Measurements from ENCODE around the gene FAM114A2.

Gene FAM114A2

GRCh38 chr5:153979028-153979783 is 59.5 kb downstream of the FAM114A2 start:
- Mint-ChIP-seq H3K27ac (no peak overlapping the region), H3K4me3 (no peak overlapping the region), H3K36me3 (no peaks in the 10 kb centered on the region), H3K4me1 (no peaks in the 10 kb centered on the region), H3K27me3 (no peaks in the 10 kb centered on the region), H3K9me3 (no peaks in the 10 kb centered on the region)

GRCh38 chr5:153974813-153975163 is 63.9 kb downstream of the FAM114A2 start:
- H3K36me3 Mint-ChIP-seq, result no peaks in the 10 kb centered on the region
- H3K9me3 Mint-ChIP-seq, result no peaks in the 10 kb centered on the region
- H3K27me3 Mint-ChIP-seq, result no peaks in the 10 kb centered on the region
- H3K4me1 Mint-ChIP-seq, result no peaks in the 10 kb centered on the region
- no peak overlapping the region for H3K27ac Mint-ChIP-seq
- H3K4me3 Mint-ChIP-seq, result no peak overlapping the region

GRCh38 chr5:153974131-153974812 is 64.4 kb downstream of the FAM114A2 start:
- Mint-ChIP-seq H3K27me3 (no peaks in the 10 kb centered on the region), H3K27ac (no peak overlapping the region), H3K36me3 (no peaks in the 10 kb centered on the region), H3K4me1 (no peaks in the 10 kb centered on the region), H3K4me3 (no peak overlapping the region), H3K9me3 (no peaks in the 10 kb centered on the region)

- Mint-ChIP-seq H3K4me3 (no peak overlapping the region), H3K27ac (no peak overlapping the region), H3K27me3 (no peaks in the 10 kb centered on the region), H3K4me1 (no peaks in the 10 kb centered on the region), H3K36me3 (no peaks in the 10 kb centered on the region), H3K9me3 (no peaks in the 10 kb centered on the region)
Measured at GRCh38 chr5:153972240-153972639, 66.5 kb downstream of the FAM114A2 start.

GRCh38 chr5:153970496-153970895 is 68.2 kb downstream of the FAM114A2 start:
- H3K4me3 Mint-ChIP-seq, result no peak overlapping the region
- H3K4me1 Mint-ChIP-seq, result no peaks in the 10 kb centered on the region
- no peaks in the 10 kb centered on the region for H3K9me3 Mint-ChIP-seq
- H3K36me3 Mint-ChIP-seq, result no peaks in the 10 kb centered on the region
- peaks cover 3% of the 10 kb centered on the region for H3K27me3 Mint-ChIP-seq
- no peak overlapping the region for H3K27ac Mint-ChIP-seq

- Mint-ChIP-seq H3K4me1 (no peaks in the 10 kb centered on the region), H3K36me3 (no peaks in the 10 kb centered on the region), H3K4me3 (no peak overlapping the region), H3K9me3 (no peaks in the 10 kb centered on the region), H3K27me3 (peaks cover 3% of the 10 kb centered on the region), H3K27ac (no peak overlapping the region)
Measured at GRCh38 chr5:153969563-153969895, 69.2 kb downstream of the FAM114A2 start.

GRCh38 chr5:153968761-153969562 is 69.7 kb downstream of the FAM114A2 start:
- Mint-ChIP-seq H3K27ac (no peak overlapping the region), H3K36me3 (no peaks in the 10 kb centered on the region), H3K4me1 (no peaks in the 10 kb centered on the region), H3K27me3 (peaks cover 3% of the 10 kb centered on the region), H3K9me3 (no peaks in the 10 kb centered on the region), H3K4me3 (no peak overlapping the region)

- H3K4me3 Mint-ChIP-seq, result no peak overlapping the region
- H3K4me1 Mint-ChIP-seq, result peaks cover 9% of the 10 kb centered on the region
- H3K36me3 Mint-ChIP-seq, result no peaks in the 10 kb centered on the region
- H3K27ac Mint-ChIP-seq, result no peak overlapping the region
- H3K9me3 Mint-ChIP-seq, result no peaks in the 10 kb centered on the region
- peaks cover 3% of the 10 kb centered on the region for H3K27me3 Mint-ChIP-seq
Measured at GRCh38 chr5:153964880-153965645, 73.6 kb downstream of the FAM114A2 start.

GRCh38 chr5:153964191-153964879 is 74.4 kb downstream of the FAM114A2 start:
- H3K4me3 Mint-ChIP-seq, result no peak overlapping the region
- no peak overlapping the region for H3K27ac Mint-ChIP-seq
- H3K4me1 Mint-ChIP-seq, result peaks cover 9% of the 10 kb centered on the region
- no peaks in the 10 kb centered on the region for H3K9me3 Mint-ChIP-seq
- no peaks in the 10 kb centered on the region for H3K36me3 Mint-ChIP-seq
- peaks cover 3% of the 10 kb centered on the region for H3K27me3 Mint-ChIP-seq

- Mint-ChIP-seq H3K4me3 (peak overlapping the region; percentile 48), H3K27me3 (no peaks in the 10 kb centered on the region), H3K9me3 (no peaks in the 10 kb centered on the region), H3K4me1 (peaks cover 9% of the 10 kb centered on the region), H3K36me3 (no peaks in the 10 kb centered on the region), H3K27ac (no peak overlapping the region)
Measured at GRCh38 chr5:153960269-153961215, 78.2 kb downstream of the FAM114A2 start.

GRCh38 chr5:153959134-153959957 is 79.4 kb downstream of the FAM114A2 start:
- Mint-ChIP-seq H3K9me3 (no peaks in the 10 kb centered on the region), H3K27me3 (no peaks in the 10 kb centered on the region), H3K27ac (no peak overlapping the region), H3K4me1 (peaks cover 9% of the 10 kb centered on the region), H3K4me3 (no peak overlapping the region), H3K36me3 (no peaks in the 10 kb centered on the region)

- H3K9me3 Mint-ChIP-seq, result no peaks in the 10 kb centered on the region
- H3K36me3 Mint-ChIP-seq, result no peaks in the 10 kb centered on the region
- no peak overlapping the region for H3K4me3 Mint-ChIP-seq
- H3K27ac Mint-ChIP-seq, result no peak overlapping the region
- H3K4me1 Mint-ChIP-seq, result peaks cover 9% of the 10 kb centered on the region
- H3K27me3 Mint-ChIP-seq, result no peaks in the 10 kb centered on the region
Measured at GRCh38 chr5:153957205-153957604, 81.5 kb downstream of the FAM114A2 start.

- Mint-ChIP-seq H3K27me3 (no peaks in the 10 kb centered on the region), H3K36me3 (no peaks in the 10 kb centered on the region), H3K27ac (no peak overlapping the region), H3K4me1 (no peaks in the 10 kb centered on the region), H3K9me3 (no peaks in the 10 kb centered on the region), H3K4me3 (no peak overlapping the region)
Measured at GRCh38 chr5:153953411-153953810, 85.3 kb downstream of the FAM114A2 start.

Measured in activated naive CD4-positive, alpha-beta T cell treated with anti-CD3 and anti-CD28 coated beads, Interleukin-2, amount 50 U/mL, for 24 hours (primary cell).